Nucleus accumbens (tissue), 56 donors: Measurements from ENCODE around the gene H2BK1.

ENCODE experiments used
- DNase-seq, 56 donors: peaks; one replicate each; lab custom pipeline; 2025; lab: John Stamatoyannopoulos, UW

Gene H2BK1

GRCh38 chr7:151207804-151208203 is 2.5 kb downstream of the H2BK1 start:
- DNase-seq: no peak

DNA sequence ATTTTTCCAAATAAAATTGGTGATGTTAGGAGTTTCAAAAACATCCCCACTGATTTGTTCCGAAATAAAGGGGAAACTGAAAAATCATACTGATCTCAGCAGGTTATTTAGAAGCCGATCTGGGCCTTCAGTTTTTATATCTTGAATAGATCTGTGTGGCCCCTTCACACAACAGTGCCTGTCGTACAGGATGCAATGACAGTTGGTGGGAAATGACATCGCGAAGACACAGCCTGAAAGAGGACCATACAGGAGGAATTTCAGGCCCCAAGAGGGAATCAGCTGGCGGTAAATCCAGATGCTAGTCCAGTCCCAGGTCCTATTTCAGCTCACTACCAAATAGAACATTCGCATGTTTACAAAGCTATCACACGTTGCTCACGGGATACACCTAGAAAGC is 3.0 kb downstream of the H2BK1 start:
- DNase-seq: no peak

DNA sequence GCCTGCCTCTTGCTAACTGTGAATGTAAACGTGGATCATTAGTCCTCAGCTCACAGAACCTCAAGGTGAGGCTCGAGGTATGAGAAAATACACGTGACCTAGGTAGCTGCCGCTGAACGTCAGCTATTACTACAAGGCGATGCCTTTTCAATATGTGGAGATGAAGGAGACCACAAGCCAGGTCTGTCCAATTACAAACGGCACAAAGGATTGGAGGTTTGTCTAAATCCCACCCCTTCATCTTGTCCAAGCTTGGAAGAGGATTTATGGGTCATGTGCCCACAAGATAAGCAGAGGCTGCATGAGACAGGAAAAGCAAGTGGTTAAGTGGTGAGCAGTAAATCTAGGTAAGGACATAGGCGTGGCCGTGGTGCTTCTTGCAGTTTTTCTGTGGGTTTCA is 3.4 kb downstream of the H2BK1 start:
- DNase-seq: no peak

- DNase-seq: no peak
Observed at GRCh38 chr7:151205730-151206129, 4.6 kb downstream of the H2BK1 start.

DNA sequence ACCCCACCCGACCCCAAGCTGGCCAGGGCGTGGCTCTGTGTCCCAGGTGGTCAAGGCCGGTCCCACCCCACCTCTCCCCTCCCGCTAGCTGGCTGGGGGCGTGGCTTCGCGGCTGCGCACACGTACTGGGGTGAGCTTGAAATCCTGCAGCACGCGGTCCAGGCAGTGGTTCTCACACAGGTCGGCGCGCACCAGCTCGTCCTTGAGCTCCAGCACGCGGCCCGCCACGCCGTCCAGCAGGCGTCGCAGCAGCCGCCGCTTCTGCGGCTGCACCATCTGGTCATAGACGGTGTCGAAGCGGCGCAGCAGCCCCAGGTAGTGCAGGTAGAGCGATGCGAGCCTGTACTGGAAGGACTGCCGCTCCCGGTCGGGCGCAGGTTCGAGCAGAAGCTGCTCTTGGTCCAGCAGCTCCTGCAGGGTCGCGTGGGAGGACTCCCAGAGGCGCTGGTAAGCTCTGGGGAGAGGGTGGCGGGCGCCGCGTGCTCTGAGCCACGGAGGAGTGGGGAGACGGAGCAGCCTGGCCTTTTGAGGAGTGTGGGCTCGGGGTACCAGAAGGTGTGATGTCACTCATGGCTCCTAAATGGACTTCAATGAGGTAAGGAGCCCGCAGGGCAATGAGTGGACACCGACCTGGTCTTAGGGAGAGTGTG is 5.8 kb downstream of the H2BK1 start:
- DNase-seq: no peak

- no peak for DNase-seq
Observed at GRCh38 chr7:151202836-151203235, 7.5 kb downstream of the H2BK1 start.

GRCh38 chr7:151201751-151202150 is 8.5 kb downstream of the H2BK1 start:
- no peak for DNase-seq

DNA sequence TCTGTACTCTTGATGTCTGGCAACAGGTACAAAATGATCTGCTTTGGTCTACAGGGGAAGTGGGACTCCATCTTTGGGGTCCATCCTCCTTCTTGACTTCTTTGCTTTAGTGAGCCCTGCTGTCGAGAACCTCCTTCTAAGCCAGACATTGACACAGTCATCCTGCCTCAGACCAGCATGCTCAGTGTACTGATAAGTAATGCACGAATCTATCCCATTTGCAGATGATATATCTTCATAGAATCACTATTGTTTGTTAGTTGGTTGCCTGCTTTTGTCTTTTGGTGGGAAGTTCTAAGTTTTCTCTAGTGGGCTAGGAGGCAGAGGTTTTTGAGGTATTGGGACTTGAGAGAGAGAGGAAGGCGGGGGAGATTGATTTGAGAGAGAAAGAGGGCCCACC is 8.9 kb downstream of the H2BK1 start:
- no peak for DNase-seq

GRCh38 chr7:151198945-151199848 is 11.1 kb downstream of the H2BK1 start:
- peak in 10 of 56 donors; percentile 6 to 41 (median 20) for DNase-seq

DNA sequence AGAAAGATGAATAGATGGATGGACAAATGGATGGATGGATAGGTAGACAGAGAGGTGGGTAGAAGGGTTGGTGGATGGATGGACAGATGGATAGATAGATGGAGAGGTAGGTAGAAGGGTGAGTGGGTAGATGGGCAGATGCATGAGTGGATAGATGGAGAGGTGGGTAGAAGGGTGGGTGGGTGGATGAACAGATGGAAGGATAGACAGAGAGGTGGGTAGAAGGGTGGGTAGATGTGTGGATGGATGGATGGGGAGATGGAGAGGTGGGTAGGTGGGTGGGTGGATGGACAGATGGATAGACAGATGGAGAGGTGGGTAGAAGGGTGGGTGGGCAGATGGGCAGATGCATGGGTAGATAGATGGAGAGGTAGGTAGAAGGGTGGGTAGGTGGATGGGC is 12.4 kb downstream of the H2BK1 start:
- no peak for DNase-seq

GRCh38 chr7:151195616-151196450 is 14.5 kb downstream of the H2BK1 start:
- no peak for DNase-seq

DNA sequence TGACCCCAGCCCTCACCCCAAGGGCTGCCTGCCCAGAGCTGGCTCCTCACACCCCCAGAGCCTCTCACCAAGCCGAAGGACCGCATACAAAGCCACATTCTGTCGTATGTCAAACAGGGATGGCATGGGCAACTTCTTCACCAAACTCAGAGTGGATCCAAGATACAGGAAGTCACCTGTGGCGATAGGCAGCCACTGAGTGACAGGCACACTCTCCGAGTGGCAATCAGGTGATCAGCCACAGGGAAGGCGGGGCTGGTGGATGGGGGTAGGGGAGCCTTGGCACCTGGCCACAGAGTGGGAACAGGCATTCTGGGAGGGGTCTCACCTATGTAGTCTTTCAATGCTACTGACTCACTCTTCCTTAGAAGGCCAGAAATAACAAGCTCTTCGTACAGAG is 16.1 kb downstream of the H2BK1 start:
- no peak for DNase-seq

DNA sequence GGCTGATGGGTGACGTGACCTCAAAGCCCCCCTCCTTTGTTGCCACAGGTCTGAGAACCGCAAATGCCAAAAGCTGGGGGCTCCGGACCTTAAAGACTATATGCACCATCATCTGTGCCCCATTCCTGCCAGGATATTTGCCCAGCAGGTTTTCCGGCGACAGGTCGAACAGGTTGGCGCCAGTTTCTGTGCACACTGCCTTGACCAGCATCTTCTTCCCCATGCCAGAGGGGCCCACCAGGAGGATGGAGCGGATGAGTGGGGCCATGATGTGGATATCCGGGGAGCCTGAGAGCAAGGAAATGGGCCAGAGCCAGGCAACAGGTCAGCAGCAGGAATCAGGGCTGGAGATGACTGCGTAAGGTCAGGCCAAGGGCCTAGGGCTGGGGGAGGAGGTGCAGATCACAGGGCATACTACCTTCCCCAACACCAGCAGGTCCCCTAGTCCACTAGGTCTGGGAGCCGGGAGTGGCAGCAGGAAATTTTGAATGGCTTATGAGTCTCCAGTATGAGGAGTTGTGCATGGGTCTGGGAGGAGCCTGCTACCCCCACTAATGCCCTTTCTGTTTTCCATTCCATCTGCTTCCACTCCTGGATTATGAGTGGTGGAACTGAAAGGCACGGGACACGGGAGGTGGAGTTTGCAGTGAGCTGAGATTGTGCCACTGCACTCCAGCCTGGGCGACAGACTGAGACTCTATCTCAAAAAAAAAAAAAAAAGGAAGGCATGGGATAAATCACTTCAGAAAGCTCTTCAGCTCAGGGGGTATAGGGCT is 16.9 kb downstream of the H2BK1 start:
- no peak for DNase-seq

GRCh38 chr7:151192002-151192539 is 18.2 kb downstream of the H2BK1 start:
- DNase-seq: no peak

- no peak for DNase-seq
Observed at GRCh38 chr7:151191544-151191943, 18.7 kb downstream of the H2BK1 start.

DNA sequence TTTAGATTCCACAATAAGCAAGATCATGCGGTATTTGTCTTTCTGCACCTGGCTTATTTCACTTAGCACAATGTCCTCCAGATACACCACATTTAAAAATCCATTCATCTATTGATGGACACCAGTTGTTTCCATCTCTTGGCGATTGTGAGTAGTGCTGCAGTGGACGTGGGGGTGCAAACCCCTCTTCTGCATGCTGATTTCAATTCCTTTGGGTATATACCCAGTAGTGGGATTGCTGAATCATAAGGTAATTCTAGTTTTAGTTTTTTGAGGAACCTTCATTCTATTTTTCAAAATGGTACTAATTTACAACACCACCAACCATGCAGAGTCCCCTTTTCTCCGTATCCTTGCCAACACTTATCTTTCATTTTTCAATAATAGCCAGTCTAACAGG is 21.2 kb downstream of the H2BK1 start:
- no peak for DNase-seq

DNA sequence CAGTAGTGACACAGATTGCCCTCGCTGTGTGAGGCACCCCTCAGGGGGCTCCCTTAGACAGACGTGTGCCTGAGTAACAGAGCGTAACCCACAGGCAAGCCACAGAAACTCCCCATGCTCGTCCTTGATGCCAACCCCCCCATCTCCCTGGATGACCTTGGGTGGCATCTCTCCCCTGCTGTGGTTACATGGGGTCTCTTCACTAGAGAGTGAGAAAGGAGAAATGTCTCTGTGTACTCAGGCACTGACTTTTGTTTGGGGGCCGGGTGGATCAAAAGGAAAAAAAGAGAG is 22.1 kb downstream of the H2BK1 start:
- DNase-seq: no peak

DNA sequence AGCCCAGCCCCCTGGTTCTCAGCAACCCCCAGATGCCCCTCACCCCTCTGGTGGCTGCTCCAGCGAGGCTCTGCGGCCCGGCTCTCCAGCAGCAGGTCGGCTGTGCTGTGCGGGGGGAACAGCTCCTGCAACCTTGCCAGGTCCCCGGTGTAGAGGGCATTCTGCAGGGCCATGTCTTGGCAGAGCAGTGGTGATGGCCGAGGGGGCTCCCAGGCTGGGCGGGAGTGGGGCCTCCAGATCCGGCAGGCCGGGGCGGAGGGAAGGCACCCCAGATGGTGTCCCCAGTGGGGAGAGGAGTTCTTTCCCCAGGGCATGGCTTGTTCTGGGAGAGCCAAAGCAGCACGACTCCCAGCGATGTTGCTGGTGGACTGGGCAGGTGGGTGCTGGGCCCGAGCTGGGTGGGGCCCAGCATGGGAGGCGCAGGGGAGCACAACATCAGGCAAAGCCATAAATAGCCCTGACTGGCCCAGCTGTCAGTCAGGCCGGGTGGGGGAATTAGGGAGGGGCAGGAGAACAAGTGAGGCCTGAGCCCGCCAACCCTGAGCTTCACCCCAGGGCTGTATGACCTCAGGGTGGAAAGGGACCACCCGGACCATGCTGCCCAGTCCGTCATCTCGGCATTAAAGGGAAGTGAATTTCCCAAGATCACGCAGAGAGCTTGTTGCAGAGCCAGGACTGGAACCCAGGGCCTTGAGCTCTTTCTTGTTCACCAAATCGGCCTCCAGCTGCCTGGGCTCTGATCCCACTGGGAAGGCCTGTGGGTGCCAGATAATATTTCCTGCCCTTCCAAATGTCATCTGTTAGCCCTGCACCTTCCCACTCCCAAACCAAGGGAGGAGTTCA is 22.7 kb downstream of the H2BK1 start:
- DNase-seq: no peak

DNA sequence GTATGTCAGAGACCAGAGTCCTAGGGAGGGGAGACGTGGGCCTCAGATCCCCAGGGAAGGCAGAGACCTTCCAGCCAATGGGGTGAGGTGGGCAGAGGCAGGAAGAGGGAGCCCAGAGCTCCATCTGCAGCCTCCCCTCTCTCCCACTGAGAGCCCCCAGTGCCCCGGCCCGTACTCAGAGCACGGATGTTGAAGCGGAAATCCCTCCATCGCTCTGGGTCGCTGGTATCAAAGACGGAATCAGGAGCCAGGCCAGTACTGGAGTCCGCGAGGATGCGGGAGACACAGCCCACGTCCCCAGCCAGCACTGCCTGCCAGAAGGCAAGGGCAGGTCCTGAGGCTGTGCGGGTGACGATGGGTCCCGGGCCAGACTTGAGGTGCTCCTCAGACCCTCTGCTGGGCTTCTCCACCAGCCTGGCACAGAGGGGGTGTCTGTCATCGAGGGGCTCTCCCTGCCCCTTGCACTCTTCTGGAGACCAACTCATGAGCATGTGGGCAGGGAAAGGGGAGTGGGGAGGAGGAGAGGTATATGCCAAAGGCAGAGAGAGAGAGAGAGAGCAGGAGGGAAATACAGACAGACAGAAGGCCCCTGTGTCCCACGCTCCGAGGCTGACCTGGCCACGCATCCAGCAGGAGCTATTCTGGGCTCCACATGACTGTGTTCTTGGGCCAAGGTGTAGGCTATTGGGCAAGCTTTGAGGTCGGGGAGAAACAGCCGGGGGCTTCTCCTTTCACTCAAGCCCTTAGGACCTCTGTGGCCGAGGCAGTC is 23.5 kb downstream of the H2BK1 start, which contains the start of gene ASB10:
Gene ASB10, minus strand, starts transcription at position 611 of the 769 bp plus-strand sequence. Its CDS starts 120 bp downstream, at position 491.
- no peak for DNase-seq
